Cardiac fibroblast (primary cell): ENCODE measurements around the gene THTPA.
"Not testable (repeated sequence)": the region's sequence is repeated elsewhere in the genome, so short reads cannot be mapped to it uniquely, and the experiment has no call there.

Source experiments
- DNase-seq, 2 donors: peaks; one replicate each; pipeline versions ENCODE4 v3.0.0 to v3.0.0-alpha.2; 2010; ENCODE audit warnings: low read depth in 2 of 2
- H3K4me3 ChIP-seq, 2 donors: replicated peaks in 1 of 2; 1 replicate in 1 of 2; 2 replicates in 1 of 2; pipeline ENCODE4 v1.5.1; 2011; ENCODE audit warnings: low read depth in 2 of 2, low read length in 2 of 2, mild to moderate bottlenecking in 2 of 2, moderate library complexity in 1 of 2
- TF ChIP-seq, protein P1 (sequence below): IDR thresholded peaks from one replicate; pipeline ENCODE4 v1.5.1; 2011; ENCODE audit warnings: low read depth, mild to moderate bottlenecking, low read length, inconsistent platforms

The THTPA gene

DNA sequence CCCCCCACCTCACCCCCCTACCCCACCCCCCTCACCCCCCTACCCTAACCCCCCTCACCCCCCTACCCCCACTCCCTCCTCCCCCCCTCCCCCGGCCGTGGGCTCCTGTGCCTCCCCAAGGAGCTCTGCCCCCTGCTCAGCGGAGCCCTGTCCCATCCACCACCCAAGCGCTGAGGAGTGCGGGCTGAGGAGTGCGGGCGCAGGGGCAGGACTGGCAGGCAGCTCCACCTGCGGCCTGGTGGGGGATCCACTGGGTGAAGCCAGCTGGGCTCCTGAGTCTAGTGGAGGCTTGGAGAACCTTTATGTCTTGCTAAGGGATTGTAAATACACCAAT is 24.8 kb downstream of the THTPA start:
- TF ChIP-seq, protein P1, sequence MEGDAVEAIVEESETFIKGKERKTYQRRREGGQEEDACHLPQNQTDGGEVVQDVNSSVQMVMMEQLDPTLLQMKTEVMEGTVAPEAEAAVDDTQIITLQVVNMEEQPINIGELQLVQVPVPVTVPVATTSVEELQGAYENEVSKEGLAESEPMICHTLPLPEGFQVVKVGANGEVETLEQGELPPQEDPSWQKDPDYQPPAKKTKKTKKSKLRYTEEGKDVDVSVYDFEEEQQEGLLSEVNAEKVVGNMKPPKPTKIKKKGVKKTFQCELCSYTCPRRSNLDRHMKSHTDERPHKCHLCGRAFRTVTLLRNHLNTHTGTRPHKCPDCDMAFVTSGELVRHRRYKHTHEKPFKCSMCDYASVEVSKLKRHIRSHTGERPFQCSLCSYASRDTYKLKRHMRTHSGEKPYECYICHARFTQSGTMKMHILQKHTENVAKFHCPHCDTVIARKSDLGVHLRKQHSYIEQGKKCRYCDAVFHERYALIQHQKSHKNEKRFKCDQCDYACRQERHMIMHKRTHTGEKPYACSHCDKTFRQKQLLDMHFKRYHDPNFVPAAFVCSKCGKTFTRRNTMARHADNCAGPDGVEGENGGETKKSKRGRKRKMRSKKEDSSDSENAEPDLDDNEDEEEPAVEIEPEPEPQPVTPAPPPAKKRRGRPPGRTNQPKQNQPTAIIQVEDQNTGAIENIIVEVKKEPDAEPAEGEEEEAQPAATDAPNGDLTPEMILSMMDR, result no peak
- DNase-seq, result no peak
- H3K4me3 ChIP-seq, result no peak overlapping the region

DNA sequence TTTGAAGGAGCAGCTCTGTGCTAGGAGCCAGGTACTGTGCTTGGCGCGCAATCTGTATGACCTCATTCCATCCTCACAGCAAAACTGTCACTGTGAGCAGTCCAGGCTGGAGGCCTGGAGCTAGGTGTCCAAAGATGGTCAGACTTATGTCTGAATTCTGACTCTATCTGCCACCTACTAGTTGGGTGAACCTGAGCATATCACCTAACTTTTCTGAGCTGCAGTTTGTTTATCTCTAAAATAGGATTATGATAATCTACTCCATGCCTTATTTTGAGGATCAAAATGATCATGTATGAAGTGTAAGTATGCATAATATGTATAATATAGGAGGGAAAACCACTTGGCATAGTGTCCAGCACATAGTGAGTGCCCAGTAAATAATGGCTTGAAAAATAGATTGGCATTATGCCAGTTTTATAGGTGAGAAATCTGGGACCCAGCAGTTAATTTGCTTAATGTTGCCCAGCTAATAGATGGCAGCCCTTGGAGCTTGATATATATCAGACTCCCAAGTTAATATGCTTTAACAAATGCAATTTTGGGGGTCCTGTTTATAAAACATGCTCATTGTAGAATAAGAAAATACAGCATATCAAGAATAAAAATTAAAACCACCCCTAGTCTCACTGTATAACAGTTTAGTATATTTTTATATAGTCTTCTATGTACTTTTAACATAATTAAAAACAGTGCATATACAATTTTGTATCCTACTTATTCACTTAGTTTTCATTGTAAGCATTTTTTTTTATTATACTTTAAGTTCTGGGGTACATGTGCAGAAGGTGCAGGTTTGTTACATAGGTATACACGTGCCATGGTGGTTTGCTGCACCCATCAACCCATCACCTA is 27.1 kb downstream of the THTPA start:
- no peak for DNase-seq
- H3K4me3 ChIP-seq, result no peak overlapping the region
- TF ChIP-seq, protein P1, result no peak

DNA sequence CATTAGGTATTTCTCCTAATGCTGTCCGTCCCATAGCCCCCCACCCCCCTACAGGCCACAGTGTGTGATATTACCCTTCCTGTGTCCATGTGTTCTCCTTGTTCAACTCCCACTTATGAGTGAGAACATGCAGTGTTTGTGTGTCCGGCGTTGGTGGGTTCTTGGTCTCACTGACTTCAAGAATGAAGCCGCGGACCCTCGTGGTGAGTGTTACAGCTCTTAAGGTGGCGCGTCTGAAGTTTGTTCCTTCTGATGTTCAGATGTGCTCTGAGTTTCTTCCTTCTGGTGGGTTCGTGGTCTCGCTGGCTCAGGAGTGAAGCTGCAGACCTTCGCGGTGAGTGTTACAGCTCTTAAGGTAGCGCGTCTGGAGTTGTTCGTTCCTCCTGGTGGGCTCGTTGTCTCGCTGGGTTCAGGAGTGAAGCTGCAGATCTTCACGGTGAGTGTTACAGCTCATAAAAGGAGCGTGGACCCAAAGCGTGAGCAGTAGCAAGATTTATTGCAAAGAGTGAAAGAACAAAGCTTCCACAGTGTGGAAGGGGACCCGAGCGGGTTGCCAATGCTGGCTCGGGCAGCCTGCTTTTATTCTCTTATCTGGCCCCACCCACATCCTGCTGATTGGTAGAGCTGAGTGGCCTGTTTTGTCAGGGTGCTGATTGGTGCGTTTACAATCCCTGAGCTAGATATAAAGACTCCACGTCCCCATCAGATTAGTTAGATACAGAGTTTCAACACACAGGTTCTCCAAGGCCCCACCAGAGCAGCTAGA is 27.9 kb downstream of the THTPA start:
- DNase-seq, H3K4me3 ChIP-seq: not testable (repeated sequence)

DNA sequence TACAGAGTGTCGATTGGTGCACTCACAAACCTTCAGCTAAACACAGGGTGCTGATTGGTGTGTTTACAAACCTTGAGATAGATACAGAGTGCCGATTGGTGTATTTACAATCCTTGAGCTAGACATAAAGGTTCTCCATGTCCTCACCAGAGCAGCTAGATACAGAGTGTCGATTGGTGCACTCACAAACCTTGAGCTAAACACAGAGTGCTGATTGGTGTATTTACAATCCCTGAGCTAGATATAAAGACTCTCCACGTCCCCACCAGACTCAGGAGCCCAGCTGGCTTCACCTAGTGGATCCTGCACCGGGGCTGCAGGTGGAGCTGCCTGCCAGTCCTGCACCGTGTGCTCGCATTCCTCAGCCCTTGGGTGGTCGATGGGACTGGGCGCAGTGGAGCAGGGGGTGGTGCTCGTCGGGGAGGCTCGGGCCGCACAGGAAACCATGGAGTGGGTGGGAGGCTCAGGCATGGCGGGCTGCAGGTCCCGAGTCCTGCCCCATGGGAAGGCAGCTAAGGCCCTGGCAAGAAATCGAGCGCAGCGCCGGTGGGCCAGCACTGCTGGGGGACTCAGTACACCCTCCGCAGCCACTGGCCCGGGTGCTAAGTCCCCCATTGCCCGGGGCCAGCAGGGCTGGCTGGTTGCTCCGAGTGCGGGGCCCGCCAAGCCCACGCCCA is 28.6 kb downstream of the THTPA start:
- not testable (repeated sequence) for DNase-seq, H3K4me3 ChIP-seq

DNA sequence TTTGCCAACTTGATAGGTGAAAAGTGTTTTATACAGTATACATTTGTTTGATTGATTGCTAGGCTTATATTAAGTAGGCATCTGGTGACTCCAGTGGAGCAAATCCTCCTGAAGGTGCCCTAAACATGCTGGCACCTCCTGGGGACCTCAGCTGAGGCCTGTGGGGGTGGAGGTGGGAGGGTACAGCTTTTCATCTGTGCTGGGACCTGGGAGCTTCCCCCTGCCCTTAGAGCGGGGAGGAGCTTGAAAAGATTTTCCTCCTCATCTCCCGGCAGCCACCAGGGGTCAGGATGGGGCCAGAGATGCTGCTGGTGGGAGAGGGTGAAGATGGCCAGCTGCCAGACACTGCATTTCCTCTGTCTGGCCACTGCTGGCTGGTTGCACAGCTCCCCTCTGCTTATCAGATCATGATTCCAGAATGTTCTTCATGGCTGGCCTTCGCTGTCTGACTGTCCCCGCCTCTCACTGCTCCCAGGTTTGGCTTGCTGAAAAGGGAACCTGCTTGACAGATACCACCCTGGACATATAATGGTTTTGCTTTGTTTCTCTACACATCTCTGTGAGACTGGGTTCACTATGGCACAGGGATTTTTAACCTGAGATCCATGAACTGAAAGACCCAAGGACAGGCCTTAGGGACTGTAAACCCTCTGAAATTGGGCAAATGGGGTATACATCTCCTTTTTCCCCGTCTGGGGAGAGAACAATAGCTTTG is 33.0 kb downstream of the THTPA start:
- TF ChIP-seq, protein P1, result peak; percentile 81
- peak; percentile 82 to 90 for DNase-seq
- no peak overlapping the region for H3K4me3 ChIP-seq

DNA sequence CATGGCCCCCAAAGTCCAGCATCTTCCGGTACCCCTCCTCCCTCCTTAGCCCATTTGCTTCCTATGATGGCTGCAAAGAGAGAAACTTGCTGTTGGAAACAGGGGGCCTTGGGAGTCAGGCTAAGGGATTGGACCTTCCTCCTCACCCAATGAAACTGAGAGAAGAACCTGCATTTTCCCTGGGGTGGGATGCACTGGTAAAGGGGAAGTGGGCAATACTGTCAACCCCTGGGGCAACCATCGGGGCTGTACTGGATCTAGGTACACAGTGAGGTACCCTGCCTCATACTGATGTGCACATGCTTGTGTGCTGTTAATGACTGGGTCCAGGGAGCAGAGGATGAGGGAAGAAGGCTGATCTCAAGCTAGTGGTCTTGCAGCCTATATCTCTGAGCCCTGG is 33.5 kb downstream of the THTPA start:
- no peak overlapping the region for H3K4me3 ChIP-seq
- TF ChIP-seq, protein P1, result no peak
- no peak for DNase-seq

DNA sequence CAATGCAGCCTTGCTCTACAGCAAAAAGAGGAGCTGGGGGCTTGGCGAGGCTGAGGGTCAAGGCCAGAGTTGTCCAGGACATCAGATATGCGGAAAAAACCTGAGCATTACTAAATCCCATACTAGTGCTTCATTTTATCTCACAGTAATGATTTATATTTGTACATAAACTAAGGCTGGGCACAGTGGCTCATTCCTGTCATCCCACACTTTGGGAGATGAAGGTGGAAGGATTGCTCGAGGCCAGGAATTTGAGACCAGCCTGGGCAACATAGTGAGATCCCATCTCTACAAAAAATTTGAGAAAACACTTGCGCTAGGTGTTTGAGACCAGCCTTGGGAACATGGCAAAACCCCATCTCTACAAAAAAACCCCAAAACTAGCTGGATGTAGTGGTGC is 34.1 kb downstream of the THTPA start:
- DNase-seq, result no peak
- TF ChIP-seq, protein P1, result no peak
- H3K4me3 ChIP-seq, result no peak overlapping the region

DNA sequence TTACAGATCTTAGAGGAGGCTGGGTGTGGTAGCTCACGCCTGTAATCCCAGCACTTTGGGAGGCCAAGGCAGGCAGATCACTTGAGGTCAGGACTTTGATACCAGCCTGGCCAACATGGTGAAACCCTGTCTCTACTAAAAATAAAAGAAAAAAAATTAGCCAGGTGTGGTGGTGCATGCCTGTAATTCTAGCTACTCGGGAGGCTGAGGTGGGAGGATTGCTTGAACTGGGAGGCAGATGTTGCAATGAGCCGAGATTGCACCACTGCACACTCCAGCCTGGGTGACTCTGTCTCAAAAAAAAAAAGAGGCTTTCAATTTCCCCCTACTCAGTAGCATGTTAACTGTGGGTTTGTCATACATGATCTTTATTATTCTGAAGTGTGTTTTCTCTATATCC is 38.1 kb downstream of the THTPA start:
- H3K4me3 ChIP-seq, DNase-seq: not testable (repeated sequence)
